Left lung (tissue), 10 donors: Measurements from ENCODE around the gene USP21. TPM values are rescaled to one million over a fixed set of nuclear protein-coding genes. Genes with fewer than 3 reads are reported as not detected.

Experiments used
- ATAC-seq: fragments of 200-7000 bp; cut with Tn5 transposase; one replicate; pipeline ENCODE4 v1.9.1; 2020; ENCODE audit warnings: moderate library complexity
- DNase-seq, 4 donors: peaks; one replicate each; pipeline ENCODE4 v3.0.0-alpha.2; 2013 to 2020
- H3K27ac ChIP-seq, 2 donors: fragments of 200-600 bp; sonication (generic) in 1 of 2; one replicate each; pipeline versions ENCODE4 v1.5.0 to v1.8.0; 2020 to 2021
- H3K27me3 ChIP-seq, 2 donors: fragments of 200-600 bp; sonication (generic) in 1 of 2; one replicate each; pipeline versions ENCODE4 v1.5.0 to v1.8.0; 2020 to 2021
- H3K36me3 ChIP-seq, 2 donors: fragments of 200-600 bp; sonication (generic) in 1 of 2; one replicate each; pipeline versions ENCODE4 v1.5.0 to v1.8.0; 2020 to 2021
- H3K4me1 ChIP-seq, 2 donors: fragments of 200-600 bp; one replicate each; pipeline ENCODE4 v1.8.0; 2021
- H3K4me3 ChIP-seq, 2 donors: fragments of 200-600 bp; sonication (generic) in 1 of 2; one replicate each; pipeline versions ENCODE4 v1.5.0 to v1.8.0; 2020 to 2021; ENCODE audit warnings: mild to moderate bottlenecking in 1 of 2
- H3K9me3 ChIP-seq, 2 donors: fragments of 200-600 bp; sonication (generic) in 1 of 2; one replicate each; pipeline versions ENCODE4 v1.5.0 to v1.8.0; 2020 to 2021
- CTCF ChIP-seq, 2 donors: fragments of 200-600 bp; sonication (generic) in 1 of 2; IDR thresholded peaks; one replicate each; pipeline versions ENCODE4 v1.5.0 to v1.8.0; 2021; ENCODE audit warnings: antibody characterized with exemption in 2 of 2
- intact Hi-C, 2 donors: fragments of 100-400 bp; cut with DNase I; formaldehyde crosslinking; loops; one replicate each; pipeline versions ENCODE4 v1.11.2 to v1.14.2; 2022
- polyA plus RNA-seq, 6 donors: library from polyadenylated mRNA; unstranded; fragments of 120-200 nt; gene quantifications; one replicate each; pipeline ENCODE4 v1.2.1, GENCODE V29; 2013; ENCODE audit not compliant: insufficient read length in 6 of 6
- total RNA-seq, 2 donors: library from RNA; stranded (reverse); fragmentation: NEBNext Ultra II Directional; extraction: Animal tissue kit (Norgen Biotek cat#: 25700); gene quantifications; one replicate each; pipeline ENCODE4 v1.2.1, GENCODE V29; 2021
- donor health status: DM: no; HTN: yes; CAD: no.
- donor health status: DM: no; HTN: no; CAD: no.

Gene USP21
- total and polyA plus RNA-seq, 8 donors = 24.1 to 53.3 (median 45.5) TPM

DNA sequence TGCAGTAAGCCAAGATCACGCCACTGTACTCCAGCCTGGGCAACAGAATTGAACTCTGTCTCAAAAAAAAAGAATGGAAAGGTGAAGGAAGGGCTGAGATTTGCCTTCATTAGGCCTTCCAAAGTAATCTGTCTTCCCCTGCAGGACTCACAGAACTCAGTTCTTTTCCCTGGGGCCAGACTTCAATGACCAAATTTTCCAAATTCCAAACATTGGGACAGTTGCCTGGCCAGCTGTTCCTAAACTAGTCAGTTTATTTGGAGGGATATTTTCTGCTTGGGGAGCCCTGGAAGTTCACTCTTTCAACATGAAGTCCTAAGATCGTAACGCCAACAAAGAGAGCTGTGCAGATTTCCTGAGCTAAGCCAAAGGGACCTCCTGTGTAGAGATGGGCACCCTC, 21.4 kb upstream of the USP21 start:
- Histone ChIP-seq H3K27ac (no peak overlapping the region), H3K4me1 (peaks cover 3 to 34% of the 10 kb centered on the region in 2 donors), H3K27me3 (no peaks in the 10 kb centered on the region), H3K4me3 (no peak overlapping the region), H3K9me3 (no peaks in the 10 kb centered on the region), H3K36me3 (no peaks in the 10 kb centered on the region)
- DNase-seq (no peak), ATAC-seq (no peak)
- intact Hi-C loops = no loop called here
- no peak for TF ChIP-seq CTCF (IDR thresholded peaks at IDR 0.05)

- H3K4me3 ChIP-seq = no peak overlapping the region
- peak overlapping the region in 1 of 2 donors; percentile 24 for H3K27ac ChIP-seq
- H3K4me1 ChIP-seq = peaks cover 3 to 32% of the 10 kb centered on the region in 2 donors
- no peaks in the 10 kb centered on the region for H3K9me3 ChIP-seq
- intact Hi-C loops = no loop called here
- no peaks in the 10 kb centered on the region for H3K36me3 ChIP-seq
- DNase-seq (no peak), ATAC-seq (no peak)
- TF ChIP-seq CTCF (IDR thresholded peaks at IDR 0.05) = no peak
- no peaks in the 10 kb centered on the region for H3K27me3 ChIP-seq
These were observed 20.9 kb upstream of the USP21 start for GRCh38 chr1:161138431-161138830.

DNA sequence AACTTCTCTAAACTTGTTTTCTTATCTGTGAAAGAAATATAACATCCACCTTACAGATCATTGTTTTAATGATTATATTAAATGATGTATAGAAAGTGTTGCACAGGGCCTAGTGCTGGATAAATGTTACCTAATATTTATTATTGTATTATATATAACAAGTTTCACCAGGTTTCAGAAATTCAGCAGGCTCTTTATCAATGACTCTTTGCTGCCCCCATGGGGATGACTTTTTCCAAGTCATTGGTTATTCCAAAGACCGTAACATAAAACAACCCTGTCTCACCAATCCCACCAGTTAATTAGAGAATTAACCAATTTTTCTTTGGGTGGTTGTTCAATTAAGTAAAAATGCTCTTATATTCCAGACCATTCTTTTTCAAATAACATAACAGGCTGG, 19.5 kb upstream of the USP21 start:
- intact Hi-C loops = no loop called here
- peak in 1 of 4 donors; percentile 54 for DNase-seq
- peak; percentile 71 for ATAC-seq

GRCh38 chr1:161140755-161141400, 18.4 kb upstream of the USP21 start:
- TF ChIP-seq CTCF (IDR thresholded peaks at IDR 0.05) = no peak
- Histone ChIP-seq H3K4me3 (no peak overlapping the region), H3K9me3 (no peaks in the 10 kb centered on the region), H3K27me3 (no peaks in the 10 kb centered on the region), H3K36me3 (no peaks in the 10 kb centered on the region), H3K4me1 (peaks cover 0 to 17% of the 10 kb centered on the region in 2 donors), H3K27ac (no peak overlapping the region)
- no peak for ATAC-seq
- intact Hi-C loops = no loop called here
- no peak for DNase-seq

More for the DNA sequence above, 19.5 kb upstream of the USP21 start:
- H3K27ac ChIP-seq = no peak overlapping the region
- no peaks in the 10 kb centered on the region for H3K27me3 ChIP-seq
- H3K4me1 ChIP-seq = peaks cover 0 to 21% of the 10 kb centered on the region in 2 donors
- no peak overlapping the region for H3K4me3 ChIP-seq
- H3K9me3 ChIP-seq = no peaks in the 10 kb centered on the region
- no peaks in the 10 kb centered on the region for H3K36me3 ChIP-seq
- TF ChIP-seq CTCF (IDR thresholded peaks at IDR 0.05) = peak; percentile 24 to 42

DNA sequence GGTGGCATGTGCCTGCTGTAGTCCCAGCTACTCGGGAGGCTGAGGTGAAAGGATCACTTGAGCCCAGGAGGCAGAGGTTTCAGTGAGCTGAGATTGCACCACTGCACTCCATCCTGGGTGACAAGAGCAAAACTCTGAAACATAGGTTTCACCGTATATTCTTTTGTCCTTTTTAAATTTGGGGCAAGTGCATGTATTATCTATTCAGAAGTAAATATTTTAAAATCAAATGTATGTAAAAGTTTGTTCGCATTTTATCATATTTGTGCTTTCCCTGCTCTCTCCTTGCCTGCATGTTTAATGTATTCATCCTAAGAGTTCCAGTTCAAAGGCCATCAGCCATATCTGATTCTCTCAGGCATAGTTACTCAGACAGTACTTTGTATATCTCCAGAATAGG, 13.5 kb upstream of the USP21 start:
- TF ChIP-seq CTCF (IDR thresholded peaks at IDR 0.05) = no peak
- H3K27me3 ChIP-seq = no peaks in the 10 kb centered on the region
- intact Hi-C loops = no loop called here

More for the DNA sequence above, 13.5 kb upstream of the USP21 start:
- Histone ChIP-seq H3K27ac (no peak overlapping the region), H3K4me1 (no peaks in the 10 kb centered on the region), H3K36me3 (no peaks in the 10 kb centered on the region), H3K4me3 (no peak overlapping the region), H3K9me3 (no peaks in the 10 kb centered on the region)
- ATAC-seq = no peak
- no peak for DNase-seq
